Right forelimb (tissue), 1 donor: ENCODE results near the gene NCF2.
"Not testable (repeated sequence)": the region's sequence is repeated elsewhere in the genome, so short reads cannot be mapped to it uniquely, and the experiment has no call there.

Experiments used
- DNase-seq: peaks from one replicate; pipeline ENCODE4 v3.0.0-alpha.2; 2018

The NCF2 gene, protein sequence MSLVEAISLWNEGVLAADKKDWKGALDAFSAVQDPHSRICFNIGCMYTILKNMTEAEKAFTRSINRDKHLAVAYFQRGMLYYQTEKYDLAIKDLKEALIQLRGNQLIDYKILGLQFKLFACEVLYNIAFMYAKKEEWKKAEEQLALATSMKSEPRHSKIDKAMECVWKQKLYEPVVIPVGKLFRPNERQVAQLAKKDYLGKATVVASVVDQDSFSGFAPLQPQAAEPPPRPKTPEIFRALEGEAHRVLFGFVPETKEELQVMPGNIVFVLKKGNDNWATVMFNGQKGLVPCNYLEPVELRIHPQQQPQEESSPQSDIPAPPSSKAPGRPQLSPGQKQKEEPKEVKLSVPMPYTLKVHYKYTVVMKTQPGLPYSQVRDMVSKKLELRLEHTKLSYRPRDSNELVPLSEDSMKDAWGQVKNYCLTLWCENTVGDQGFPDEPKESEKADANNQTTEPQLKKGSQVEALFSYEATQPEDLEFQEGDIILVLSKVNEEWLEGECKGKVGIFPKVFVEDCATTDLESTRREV

DNA sequence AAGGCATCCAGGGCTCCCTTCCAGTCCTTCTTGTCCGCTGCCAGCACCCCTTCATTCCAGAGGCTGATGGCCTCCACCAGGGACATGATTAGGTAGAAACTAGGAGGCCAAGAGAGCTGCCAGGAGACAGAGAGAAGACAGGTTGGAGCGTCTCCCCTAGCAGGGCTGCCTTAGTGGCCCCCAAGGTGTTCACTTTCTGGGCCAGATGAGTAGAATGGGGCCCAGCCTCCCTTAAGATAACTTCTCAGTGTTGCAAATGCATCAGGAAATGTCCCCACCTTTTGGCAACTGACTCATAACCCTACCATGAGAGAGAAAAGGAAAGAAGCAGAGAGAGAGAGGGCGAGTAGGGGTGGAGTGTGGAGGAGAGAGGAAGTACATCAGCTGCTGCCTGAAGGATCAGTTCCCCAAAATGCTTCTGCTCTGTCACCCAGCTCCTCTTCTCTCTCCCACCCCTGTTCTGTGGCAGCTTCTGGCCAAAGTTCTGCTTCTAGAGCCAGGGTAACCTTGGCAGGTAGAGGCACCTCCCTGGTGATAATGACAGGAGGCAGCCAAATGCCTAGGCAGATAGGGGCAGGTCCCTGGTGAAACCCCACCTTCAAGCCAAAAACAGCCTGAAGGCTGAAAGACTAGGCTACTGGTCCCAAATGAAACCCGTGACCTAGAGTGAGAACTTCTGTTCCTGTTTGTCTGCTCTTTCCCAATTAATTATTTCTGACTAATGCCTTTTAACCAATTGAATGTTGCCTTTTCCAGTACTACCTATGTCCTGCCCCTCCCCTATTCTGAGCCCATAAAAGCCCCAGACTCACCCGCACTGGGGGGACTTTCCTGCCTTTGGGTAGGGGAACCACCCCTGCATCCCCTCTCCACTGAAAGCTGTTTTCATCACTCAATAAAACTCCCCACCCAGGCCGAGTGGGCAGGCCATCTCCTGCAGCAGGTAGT, at the start of gene NCF2:
Gene NCF2, minus strand, starts transcription at position 216 of the 948 bp plus-strand sequence. Its CDS starts 130 bp downstream, at position 86.
- DNase-seq = no peak

DNA sequence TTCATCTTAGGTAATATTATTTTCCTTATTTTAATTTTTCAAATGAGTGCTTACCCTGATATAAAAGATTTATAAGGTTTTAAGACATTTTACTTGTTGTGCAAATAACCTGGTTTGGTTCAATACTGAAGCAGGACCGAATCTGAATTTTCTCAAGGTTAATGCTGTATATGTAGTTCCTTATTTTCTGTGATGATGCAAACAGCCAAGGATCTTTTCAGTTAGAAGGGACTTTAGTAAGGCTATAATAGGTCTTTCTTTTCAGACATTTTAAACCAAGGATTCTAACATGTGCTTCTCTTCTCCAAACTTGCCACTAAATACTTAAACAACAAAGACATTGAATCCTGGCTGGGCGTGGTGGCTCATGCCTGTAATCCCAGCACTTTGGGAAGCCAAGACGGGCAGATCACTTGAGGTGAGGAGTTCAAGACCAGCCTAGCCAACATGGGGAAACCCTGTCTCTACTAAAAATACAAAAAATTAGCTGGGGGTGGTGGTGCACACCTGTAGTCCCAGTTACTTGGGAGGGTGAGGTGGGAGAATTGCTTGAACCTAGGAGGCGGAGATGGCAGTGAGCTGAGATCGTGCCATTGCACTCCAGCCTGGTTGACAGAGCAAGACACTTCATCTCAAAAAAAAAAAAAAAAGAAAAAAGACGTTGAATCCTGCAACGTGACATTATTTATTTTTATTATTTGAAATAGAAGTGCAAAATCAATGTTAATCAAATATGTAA, 48.6 kb upstream of the NCF2 start:
- DNase-seq = no peak

DNA sequence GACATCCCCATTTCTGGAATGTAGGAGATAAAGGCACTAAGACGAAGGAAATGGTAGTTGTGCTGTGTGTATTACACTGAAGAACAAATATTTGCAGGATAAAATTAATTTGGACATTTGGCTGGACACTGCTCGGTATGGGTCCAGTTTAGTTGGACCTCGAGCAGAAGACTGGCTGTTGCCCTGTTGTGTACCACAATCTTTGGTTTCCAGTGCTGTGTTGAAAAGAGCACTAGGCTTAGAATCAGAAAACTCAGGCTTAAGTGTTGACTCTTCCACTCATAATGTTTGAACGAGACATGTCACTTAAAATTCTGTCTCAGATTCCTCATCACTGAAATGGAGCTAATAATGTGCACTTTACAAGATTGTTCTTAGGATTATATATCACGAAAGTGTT, 46.5 kb upstream of the NCF2 start:
- no peak for DNase-seq

DNA sequence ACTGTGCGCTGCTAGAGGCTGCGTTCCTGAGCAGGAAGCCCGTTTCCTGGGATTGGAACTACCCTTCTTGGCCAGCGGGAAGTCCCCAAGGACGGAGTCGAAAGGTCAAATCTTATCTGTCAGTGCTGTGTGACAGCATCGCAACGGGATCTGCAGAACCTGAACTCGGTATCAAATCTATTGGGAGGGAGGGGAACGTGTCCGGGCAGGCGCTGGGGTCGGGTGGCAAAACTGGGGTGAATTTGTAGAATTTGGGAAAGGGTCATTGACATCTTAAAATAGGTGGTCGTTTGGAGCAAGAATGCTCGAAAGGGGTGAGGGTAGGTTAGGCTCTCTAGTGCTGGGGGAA, 46.0 kb upstream of the NCF2 start:
- no peak for DNase-seq

DNA sequence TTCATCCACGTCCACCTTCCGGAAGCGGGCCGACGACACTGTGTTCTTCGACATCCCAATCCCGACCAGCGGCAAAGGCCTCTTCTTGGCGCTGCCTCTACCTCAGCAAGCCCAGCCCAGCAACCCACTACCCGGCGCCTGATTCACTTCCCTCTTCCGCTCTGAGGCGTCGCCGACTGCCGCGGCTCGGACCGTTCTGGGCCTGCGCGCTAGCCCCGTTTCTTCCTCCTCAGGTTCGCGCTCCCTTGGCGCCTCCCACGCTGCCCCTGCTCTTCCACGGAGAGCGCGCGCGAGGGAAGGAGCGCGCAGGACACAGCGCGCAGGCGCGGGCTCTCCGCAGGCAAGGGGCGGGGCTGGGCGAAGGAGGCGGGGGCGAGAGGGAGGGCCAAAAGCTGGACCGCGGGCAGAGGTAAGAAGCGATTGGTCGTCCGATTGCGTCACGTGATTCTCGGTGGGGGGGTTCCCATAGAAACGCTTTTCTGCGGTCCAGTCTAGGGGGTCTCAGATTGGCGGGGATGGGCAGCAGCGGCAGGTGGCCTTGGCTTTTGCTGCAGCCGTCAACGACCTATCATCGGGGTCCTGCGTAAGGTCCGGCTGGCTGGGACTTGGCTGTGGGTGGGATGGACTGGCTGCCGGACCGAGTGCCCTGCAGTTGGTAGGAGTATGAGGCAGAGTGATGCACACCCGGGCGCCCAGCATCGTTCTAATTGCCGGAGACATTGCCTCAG, 45.5 kb upstream of the NCF2 start, which contains the start of gene ARPC5:
Gene ARPC5, minus strand, starts transcription at position 178 of the 728 bp plus-strand sequence. Its CDS starts 124 bp downstream, at position 54.
- DNase-seq = peak; percentile 98

DNA sequence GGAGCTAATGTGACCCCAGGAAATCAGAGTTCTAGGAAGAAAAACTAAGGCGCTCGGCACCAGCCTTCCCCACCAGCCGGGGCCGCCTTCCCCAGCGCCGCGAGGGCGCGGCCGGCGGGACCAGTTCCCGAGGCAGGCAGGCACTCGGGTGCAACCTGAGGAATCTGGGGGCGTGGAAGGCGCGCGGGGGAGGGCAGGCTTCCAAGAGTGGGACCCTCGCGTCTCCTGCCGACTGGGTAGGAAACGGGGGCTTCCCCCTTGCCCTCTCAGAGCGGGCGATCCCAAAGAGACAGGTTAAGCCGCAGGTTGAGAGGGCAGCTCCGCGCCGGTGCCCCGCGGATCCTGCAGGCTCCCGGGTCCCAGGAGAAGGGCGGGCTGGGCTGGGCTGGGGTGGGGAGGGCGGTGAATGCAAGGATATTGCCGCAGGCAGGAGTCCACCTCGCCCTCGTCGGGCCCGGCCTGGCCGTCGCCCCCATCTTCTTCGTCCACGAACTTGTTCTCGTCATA, 44.9 kb upstream of the NCF2 start:
- no peak for DNase-seq

DNA sequence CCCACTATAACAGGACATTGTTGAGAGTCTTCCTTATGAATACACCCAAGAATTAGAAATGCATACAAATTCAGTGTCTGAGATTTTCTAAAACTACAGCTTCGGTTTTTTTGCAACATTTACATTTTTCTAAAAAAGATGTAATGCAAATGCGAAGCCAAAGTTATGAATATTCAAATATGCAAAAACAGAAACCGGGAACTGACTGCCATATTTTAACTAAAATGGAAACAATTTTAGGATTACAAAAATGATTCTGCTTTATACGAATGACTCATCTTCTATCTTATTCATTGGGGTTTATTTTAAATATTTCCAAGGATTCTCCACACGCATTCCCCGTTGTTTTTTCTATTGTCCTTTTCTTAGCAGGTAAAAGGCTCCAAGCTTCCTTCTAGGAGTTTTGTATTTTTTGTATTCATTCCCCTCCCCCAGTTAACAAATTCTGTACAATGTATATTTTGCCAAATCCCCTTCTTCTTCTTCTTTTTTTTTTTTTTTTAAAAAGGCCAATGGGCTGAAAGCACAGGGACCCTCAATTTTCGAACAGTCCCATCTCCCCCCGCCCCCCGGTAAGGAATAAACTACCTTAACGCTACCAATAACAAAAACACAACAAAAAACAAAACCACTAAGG, 44.3 kb upstream of the NCF2 start:
- DNase-seq = no peak

DNA sequence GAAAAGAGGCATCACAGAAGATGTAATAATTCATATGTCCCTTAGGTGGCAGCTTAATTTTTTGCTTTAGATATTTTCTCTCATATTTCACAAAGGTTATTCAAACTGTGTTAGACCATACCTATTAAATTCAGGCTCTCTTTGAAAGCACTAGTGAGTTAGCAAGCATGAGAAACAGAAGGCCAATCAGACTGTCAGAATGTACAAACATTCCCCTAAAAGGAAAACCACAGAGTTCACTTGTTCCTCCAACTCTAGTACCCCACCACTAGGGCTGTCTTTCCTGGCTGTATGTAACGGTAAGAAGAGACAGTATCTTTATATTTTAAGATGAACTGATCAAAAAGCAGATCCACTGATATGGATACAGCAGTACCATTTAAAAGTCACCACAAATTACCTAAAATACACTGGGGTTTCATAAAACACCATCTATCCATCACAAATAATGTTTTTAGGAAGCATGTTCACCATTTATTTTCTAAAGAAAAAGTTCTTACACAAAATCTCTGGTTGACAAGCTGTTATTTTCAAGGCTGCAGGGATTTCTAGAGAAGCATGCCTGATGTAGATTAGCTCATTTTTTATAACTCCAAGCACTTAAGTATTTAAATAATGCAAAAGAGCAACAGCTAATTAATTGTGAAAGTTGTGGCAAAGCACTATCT, 43.6 kb upstream of the NCF2 start:
- DNase-seq = no peak

DNA sequence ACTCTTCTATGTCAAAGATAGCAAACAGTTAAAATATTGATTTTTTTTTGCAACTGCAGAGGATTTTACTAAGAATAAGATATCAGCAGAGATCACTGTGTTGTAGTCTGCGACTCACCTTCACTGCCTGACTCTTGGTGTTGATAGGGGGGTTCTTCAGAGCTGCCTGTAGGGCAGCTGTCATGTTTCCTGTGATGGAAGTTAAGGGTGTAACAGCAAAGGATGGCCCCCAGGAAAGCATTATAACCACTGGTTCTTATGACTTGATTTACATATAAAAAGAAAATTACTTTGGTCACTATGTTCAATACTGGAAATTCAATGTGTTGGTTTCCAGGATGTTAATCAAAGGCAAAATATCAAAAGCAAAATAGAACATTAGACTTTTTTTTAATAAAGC, 42.7 kb upstream of the NCF2 start:
- DNase-seq = no peak

DNA sequence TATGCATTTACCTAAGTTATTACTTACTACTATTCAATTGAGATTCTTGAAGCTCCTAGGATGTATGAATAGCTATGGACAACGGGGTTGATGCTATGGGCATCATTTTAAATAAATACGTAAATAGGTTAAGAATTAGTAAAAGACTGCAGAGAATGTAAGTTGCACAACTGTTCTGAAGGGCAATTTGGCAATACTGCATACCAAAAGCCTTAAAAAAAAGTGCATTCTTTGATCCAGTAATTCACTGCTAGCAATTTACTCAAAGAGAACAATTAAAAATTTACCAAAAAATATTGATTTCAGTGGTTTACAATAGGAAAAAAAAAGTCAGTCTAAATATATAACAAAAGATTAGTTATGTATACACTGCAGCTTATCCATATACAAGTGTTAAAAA, 41.9 kb upstream of the NCF2 start:
- DNase-seq = no peak

DNA sequence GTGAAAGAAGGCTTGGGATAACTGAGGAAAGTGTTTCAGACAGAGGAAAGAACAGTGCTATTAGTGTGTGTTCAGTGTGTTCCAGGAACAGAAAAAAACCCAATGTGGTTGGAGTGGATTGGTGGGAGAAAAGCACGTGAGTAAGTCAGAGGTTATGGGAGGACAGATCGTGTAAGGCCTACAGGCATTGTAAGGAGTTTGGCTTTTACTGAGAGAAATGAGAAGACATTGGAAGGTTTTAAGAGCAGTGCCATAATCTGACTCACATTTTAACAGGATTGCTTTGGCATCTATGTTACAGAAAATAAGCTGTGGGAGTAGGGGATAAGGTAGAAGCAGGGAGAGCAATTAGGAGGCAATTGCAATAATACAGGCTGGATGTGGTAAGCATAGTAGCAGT, 40.5 kb upstream of the NCF2 start:
- no peak for DNase-seq

DNA sequence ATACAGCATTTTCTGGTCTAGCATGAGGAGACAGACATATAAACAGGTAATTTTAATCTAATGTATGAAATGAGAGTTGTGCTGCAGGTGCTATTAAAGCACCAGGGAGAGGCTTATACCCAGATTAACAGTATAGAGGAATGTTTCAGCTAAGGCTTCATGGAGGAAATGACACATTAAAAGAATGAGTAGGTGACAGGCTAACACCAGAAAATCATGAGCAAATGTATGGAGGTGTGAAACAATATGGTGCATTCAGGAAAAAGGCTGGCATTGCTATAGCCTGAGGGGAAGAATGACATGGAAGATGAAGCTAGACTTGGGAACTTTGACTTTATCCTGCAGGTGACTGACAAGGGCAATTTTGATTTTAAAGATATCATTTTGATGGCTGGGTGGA, 38.3 kb upstream of the NCF2 start:
- DNase-seq = no peak

DNA sequence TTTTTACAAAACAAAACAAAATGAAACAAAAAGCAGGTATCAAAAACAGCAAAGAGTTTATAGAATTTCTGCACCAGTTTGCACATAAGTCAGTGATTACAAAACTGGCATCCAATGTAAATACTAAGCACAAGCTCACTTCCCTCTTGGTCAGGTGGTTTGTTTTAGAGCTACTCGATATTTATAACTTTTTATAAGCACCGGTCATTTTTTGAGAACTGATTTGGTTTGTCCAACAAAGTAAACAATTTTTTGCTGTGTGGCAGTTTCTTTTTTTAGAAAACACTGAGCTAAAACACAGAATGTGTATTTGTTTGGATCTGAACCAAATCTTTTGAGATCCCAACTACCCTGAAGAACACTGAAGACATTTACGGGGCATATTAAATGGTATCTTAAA, 36.0 kb upstream of the NCF2 start:
- DNase-seq = not testable (repeated sequence)

DNA sequence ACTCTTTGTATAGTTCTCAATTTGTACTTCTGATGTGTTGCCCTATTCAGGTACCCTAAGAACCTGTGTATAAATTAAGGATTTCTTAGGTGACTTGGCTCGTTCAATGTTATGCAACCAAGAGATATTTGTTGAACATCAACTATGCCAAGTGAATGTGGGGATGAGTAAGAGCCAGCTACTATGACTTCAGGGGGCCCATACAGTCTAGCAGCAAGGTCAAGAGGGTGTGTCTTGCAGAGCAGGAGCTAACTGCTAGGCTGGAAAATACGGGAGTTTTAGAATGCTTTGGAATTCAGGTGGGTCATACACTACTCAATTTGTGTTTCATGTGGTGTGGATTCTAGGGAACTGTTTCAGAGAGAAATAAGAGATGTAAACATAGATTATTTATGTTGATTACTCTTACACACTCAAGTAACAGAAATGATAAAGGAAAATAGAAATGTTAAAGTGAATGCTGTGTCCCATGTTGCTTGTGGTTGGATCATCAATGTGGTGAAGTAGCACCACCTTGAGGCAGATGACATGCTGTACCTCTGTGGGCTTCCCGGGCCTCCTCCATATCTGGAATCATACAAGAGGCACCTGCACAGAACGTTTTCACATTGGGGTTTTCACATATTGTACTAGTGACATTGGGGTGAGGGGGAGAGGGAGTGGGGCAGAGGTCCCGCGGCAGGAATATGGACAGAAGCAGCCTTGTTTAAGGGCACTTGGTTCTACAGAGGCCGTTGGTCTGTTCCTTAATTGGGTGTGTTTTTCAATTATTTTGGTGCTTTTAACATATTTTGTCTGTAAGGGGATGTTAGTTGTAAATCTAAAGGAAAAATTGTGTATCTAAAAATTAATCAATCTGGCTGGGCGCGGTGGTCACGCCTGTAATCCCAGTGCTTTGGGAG, 32.9 kb upstream of the NCF2 start:
- DNase-seq = no peak

DNA sequence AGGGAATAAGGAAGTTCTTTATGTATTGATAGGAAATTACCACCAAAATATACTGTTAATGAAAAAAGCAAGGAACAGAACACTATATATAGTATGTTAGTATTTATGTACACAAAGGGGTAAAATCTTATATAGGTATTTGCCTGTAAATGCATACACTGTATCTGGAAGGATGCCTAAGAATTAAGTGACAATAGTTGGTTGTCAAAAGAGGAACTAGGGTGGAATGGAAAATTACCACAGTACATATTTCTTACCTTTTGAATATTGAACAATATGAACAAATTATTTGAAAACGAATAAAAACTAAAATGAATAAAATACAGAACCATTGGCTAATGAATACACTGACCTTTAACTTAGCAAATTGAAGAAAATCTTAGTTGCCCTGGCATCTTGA, 31.8 kb upstream of the NCF2 start:
- DNase-seq = no peak

DNA sequence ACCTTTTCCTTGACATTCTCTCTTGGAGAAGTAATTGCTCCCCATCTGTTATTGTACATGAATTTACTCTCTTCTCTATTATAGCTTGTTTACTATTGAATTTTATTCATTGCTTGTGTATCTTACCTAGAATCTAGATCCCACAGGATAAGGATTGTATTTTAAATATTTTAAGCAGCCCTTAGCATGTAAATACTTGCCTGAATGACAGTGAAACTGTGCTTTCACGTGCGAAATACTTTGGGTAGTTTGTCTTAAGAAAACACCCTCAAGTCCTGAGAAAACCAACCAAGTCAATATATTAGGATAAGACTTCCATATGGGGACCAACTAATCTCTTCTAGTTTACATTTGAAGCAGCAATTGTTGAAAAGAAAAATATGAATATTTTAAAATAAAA, 30.1 kb upstream of the NCF2 start:
- DNase-seq = no peak

DNA sequence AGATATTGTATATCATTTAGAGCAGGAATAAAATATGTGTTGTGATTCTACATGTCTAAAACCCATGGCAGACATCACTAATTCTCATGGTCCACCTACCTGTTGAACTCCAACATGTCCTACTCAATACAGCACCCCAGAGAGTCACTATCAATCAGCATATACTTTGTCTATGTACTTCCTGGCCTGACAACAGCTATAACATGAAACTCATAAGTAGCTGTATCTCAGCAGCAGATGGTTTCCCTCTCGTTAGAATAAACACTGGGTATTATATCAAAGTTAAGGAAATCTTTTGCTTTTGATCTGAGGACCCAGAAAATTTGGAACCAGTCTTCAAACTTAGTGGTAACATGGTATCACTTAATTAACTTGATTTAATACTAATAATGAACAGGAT, 29.5 kb upstream of the NCF2 start:
- DNase-seq = no peak

DNA sequence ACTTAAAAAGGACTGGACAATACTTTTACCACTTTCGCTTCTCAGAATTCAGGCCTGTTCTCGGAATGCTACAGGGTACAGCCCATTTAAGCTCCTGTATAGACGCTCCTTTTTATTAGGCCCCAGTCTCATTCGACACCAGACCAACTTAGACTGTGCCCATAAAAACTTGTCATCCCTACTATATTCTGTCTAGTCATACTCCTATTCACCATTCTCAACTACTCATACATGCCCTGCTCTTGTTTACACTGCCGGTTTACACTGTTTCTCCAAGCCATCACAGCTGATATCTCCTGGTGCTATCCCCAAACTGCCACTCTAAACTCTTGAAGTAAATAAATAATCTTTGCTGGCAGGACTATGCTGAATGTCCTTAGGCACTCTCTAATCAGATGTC, 27.9 kb upstream of the NCF2 start:
- not testable (repeated sequence) for DNase-seq

DNA sequence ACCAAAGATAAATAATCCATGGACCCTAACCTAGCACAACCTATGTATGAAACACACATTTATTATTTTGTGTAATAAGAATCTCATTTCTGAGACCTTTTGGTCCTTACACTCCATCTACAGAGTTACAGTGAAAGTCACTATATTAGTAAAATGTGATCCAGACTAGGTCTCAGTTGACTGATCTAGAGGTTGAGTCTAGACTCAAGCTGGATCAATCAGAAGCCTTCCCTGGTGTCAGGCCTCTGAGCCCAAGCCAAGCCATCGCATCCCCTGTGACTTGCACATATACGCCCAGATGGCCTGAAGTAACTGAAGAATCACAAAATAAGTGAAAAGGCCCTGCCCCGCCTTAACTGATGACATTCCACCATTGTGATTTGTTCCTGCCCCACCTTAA, 22.7 kb upstream of the NCF2 start:
- DNase-seq = not testable (repeated sequence)

DNA sequence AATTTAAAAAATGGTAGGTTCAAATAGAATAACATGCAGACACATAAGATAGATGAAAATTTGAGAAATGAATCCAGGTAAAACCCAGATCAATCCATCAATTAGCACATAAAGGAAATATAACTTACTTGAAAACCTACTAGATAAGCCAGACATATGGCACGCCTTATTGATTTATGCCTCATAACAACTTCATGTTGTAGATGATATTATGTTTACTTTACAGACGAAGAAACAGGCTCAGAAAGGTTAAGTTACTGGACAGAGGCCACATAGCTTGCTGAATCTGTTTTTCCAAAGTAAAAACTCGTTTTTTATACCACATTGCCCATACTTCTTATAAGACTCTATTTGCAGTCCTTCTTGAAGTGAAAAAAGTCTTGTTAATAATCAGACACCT, 22.1 kb upstream of the NCF2 start:
- no peak for DNase-seq
